ENCODE results near the gene ASCL5. TPM values are rescaled to one million over a fixed set of nuclear protein-coding genes. Genes with fewer than 3 reads are reported as not detected.

The ASCL5 gene
- total RNA-seq, 1 experiment from 2014 or later, result not detected

GRCh38 chr1:201144701-201145100 lies 17.7 kb upstream of the ASCL5 start:
- Histone ChIP-seq H3K4me1 (replicated peaks) (no peaks in the 10 kb centered on the region), H3K27me3 (replicated peaks) (no peaks in the 10 kb centered on the region), H3K4me3 (no peak overlapping the region), H3K27ac (no peak overlapping the region), H3K36me3 (peaks cover 92% of the 10 kb centered on the region), H3K9me3 (replicated peaks) (no peaks in the 10 kb centered on the region)
- no peak for DNase-seq (ENCODE audit: low read depth in 1 of 2, low spot score in 2 of 2)

- no peak overlapping the region for H3K27ac ChIP-seq
- no peaks in the 10 kb centered on the region for H3K9me3 ChIP-seq (replicated peaks)
- H3K4me3 ChIP-seq, result no peak overlapping the region
- no peak for DNase-seq (ENCODE audit: low read depth in 1 of 2, low spot score in 2 of 2)
- peaks cover 90% of the 10 kb centered on the region for H3K36me3 ChIP-seq
- H3K27me3 ChIP-seq (replicated peaks), result no peaks in the 10 kb centered on the region
- no peaks in the 10 kb centered on the region for H3K4me1 ChIP-seq (replicated peaks)
Measured at GRCh38 chr1:201143726-201144635, 17.0 kb upstream of the ASCL5 start.

- DNase-seq (ENCODE audit: low read depth in 1 of 2, low spot score in 2 of 2), result no peak
- Histone ChIP-seq H3K4me3 (no peak overlapping the region), H3K9me3 (replicated peaks) (no peaks in the 10 kb centered on the region), H3K4me1 (replicated peaks) (peaks cover 2% of the 10 kb centered on the region), H3K27me3 (replicated peaks) (no peaks in the 10 kb centered on the region), H3K36me3 (peaks cover 83% of the 10 kb centered on the region), H3K27ac (no peak overlapping the region)
Measured at GRCh38 chr1:201142849-201143725, 16.1 kb upstream of the ASCL5 start.

GRCh38 chr1:201142011-201142848 lies 15.2 kb upstream of the ASCL5 start:
- no peak overlapping the region for H3K27ac ChIP-seq
- peaks cover 79% of the 10 kb centered on the region for H3K36me3 ChIP-seq
- DNase-seq (ENCODE audit: low read depth in 1 of 2, low spot score in 2 of 2), result no peak
- H3K4me1 ChIP-seq (replicated peaks), result peaks cover 10% of the 10 kb centered on the region
- H3K27me3 ChIP-seq (replicated peaks), result no peaks in the 10 kb centered on the region
- no peak overlapping the region for H3K4me3 ChIP-seq
- no peaks in the 10 kb centered on the region for H3K9me3 ChIP-seq (replicated peaks)

- Histone ChIP-seq H3K4me1 (replicated peaks) (peaks cover 15% of the 10 kb centered on the region), H3K9me3 (replicated peaks) (no peaks in the 10 kb centered on the region), H3K4me3 (no peak overlapping the region), H3K27ac (no peak overlapping the region), H3K27me3 (replicated peaks) (no peaks in the 10 kb centered on the region), H3K36me3 (peaks cover 78% of the 10 kb centered on the region)
- DNase-seq (ENCODE audit: low read depth in 1 of 2, low spot score in 2 of 2), result no peak
Measured at GRCh38 chr1:201141418-201141817, 14.4 kb upstream of the ASCL5 start.

- Histone ChIP-seq H3K4me3 (no peak overlapping the region), H3K9me3 (replicated peaks) (no peaks in the 10 kb centered on the region), H3K36me3 (peaks cover 79% of the 10 kb centered on the region), H3K27me3 (replicated peaks) (no peaks in the 10 kb centered on the region), H3K4me1 (replicated peaks) (peaks cover 15% of the 10 kb centered on the region), H3K27ac (no peak overlapping the region)
- DNase-seq (ENCODE audit: low read depth in 1 of 2, low spot score in 2 of 2), result no peak
Measured at GRCh38 chr1:201140941-201141260, 13.9 kb upstream of the ASCL5 start.

- H3K27ac ChIP-seq, result no peak overlapping the region
- DNase-seq (ENCODE audit: low read depth in 1 of 2, low spot score in 2 of 2), result no peak
- H3K4me3 ChIP-seq, result no peak overlapping the region
- H3K27me3 ChIP-seq (replicated peaks), result no peaks in the 10 kb centered on the region
- H3K36me3 ChIP-seq, result peaks cover 79% of the 10 kb centered on the region
- H3K4me1 ChIP-seq (replicated peaks), result peaks cover 15% of the 10 kb centered on the region
- H3K9me3 ChIP-seq (replicated peaks), result no peaks in the 10 kb centered on the region
Measured at GRCh38 chr1:201140235-201140940, 13.4 kb upstream of the ASCL5 start.

GRCh38 chr1:201139756-201140155 lies 12.8 kb upstream of the ASCL5 start:
- DNase-seq (ENCODE audit: low read depth in 1 of 2, low spot score in 2 of 2), result no peak
- no peaks in the 10 kb centered on the region for H3K27me3 ChIP-seq (replicated peaks)

GRCh38 chr1:201139306-201139705 lies 12.3 kb upstream of the ASCL5 start:
- H3K9me3 ChIP-seq (replicated peaks), result no peaks in the 10 kb centered on the region
- H3K27ac ChIP-seq, result no peak overlapping the region
- H3K27me3 ChIP-seq (replicated peaks), result no peaks in the 10 kb centered on the region
- peaks cover 78% of the 10 kb centered on the region for H3K36me3 ChIP-seq
- DNase-seq (ENCODE audit: low read depth in 1 of 2, low spot score in 2 of 2), result no peak
- peaks cover 15% of the 10 kb centered on the region for H3K4me1 ChIP-seq (replicated peaks)
- H3K4me3 ChIP-seq, result no peak overlapping the region

More at GRCh38 chr1:201139756-201140155, 12.8 kb upstream of the ASCL5 start:
- Histone ChIP-seq H3K4me3 (no peak overlapping the region), H3K4me1 (replicated peaks) (peaks cover 15% of the 10 kb centered on the region), H3K9me3 (replicated peaks) (no peaks in the 10 kb centered on the region), H3K27ac (no peak overlapping the region), H3K36me3 (peaks cover 79% of the 10 kb centered on the region)

- H3K36me3 ChIP-seq, result peaks cover 71% of the 10 kb centered on the region
- no peaks in the 10 kb centered on the region for H3K27me3 ChIP-seq (replicated peaks)
- no peak overlapping the region for H3K27ac ChIP-seq
- peaks cover 15% of the 10 kb centered on the region for H3K4me1 ChIP-seq (replicated peaks)
- no peaks in the 10 kb centered on the region for H3K9me3 ChIP-seq (replicated peaks)
- DNase-seq (ENCODE audit: low read depth in 1 of 2, low spot score in 2 of 2), result no peak
- no peak overlapping the region for H3K4me3 ChIP-seq
Measured at GRCh38 chr1:201138311-201138840, 11.4 kb upstream of the ASCL5 start.

- peaks cover 15% of the 10 kb centered on the region for H3K4me1 ChIP-seq (replicated peaks)
- no peaks in the 10 kb centered on the region for H3K27me3 ChIP-seq (replicated peaks)
- no peak overlapping the region for H3K4me3 ChIP-seq
- DNase-seq (ENCODE audit: low read depth in 1 of 2, low spot score in 2 of 2), result peak; percentile 65 to 72
- peak overlapping the region; percentile 17; the same call in 1 of the 2 replicates for H3K27ac ChIP-seq
- H3K36me3 ChIP-seq, result peaks cover 65% of the 10 kb centered on the region
- no peaks in the 10 kb centered on the region for H3K9me3 ChIP-seq (replicated peaks)
Measured at GRCh38 chr1:201137579-201138310, 10.8 kb upstream of the ASCL5 start.

- H3K36me3 ChIP-seq, result peaks cover 57% of the 10 kb centered on the region
- no peaks in the 10 kb centered on the region for H3K9me3 ChIP-seq (replicated peaks)
- no peak overlapping the region for H3K4me3 ChIP-seq
- H3K27me3 ChIP-seq (replicated peaks), result no peaks in the 10 kb centered on the region
- no peak for DNase-seq (ENCODE audit: low read depth in 1 of 2, low spot score in 2 of 2)
- H3K4me1 ChIP-seq (replicated peaks), result peaks cover 15% of the 10 kb centered on the region
- peak overlapping the region; percentile 17; the same call in 1 of the 2 replicates for H3K27ac ChIP-seq
Measured at GRCh38 chr1:201137024-201137392, 10.0 kb upstream of the ASCL5 start.
